GM18507 (cell line): ENCODE measurements around the gene PLPPR1.

Source experiments
- DNase-seq: peaks from one replicate; pipeline ENCODE4 v3.0.0; 2011; ENCODE audit warnings: low read depth; ENCODE audit not compliant: insufficient read length; ENCODE audit errors: extremely low spot score
- FAIRE-seq: peaks from 2 replicates; lab custom pipeline; 2011; peaks lifted over from hg19 to GRCh38; lab: Jason Lieb, UNC

PLPPR1 gene

GRCh38 chr9:101028346-101029314 lies at the start of gene PLPPR1:
Gene PLPPR1 (plus strand): TSS chr9:101028727.
- FAIRE-seq: no peak
- no peak for DNase-seq

- FAIRE-seq: no peak
- no peak for DNase-seq
These were observed 38.8 kb upstream of the PLPPR1 start for GRCh38 chr9:100989731-100990130.

- DNase-seq: no peak
These were observed 37.7 kb upstream of the PLPPR1 start for GRCh38 chr9:100990605-100991381.

GRCh38 chr9:100992632-100993031 lies 35.9 kb upstream of the PLPPR1 start:
- no peak for FAIRE-seq
- DNase-seq: no peak

More at GRCh38 chr9:100990605-100991381, 37.7 kb upstream of the PLPPR1 start:
- no peak for FAIRE-seq

GRCh38 chr9:100999906-101000544 lies 28.5 kb upstream of the PLPPR1 start:
- FAIRE-seq (no peak), DNase-seq (no peak)

- DNase-seq (no peak), FAIRE-seq (no peak)
These were observed 23.3 kb upstream of the PLPPR1 start for GRCh38 chr9:101005246-101005645.

GRCh38 chr9:101014566-101014965 lies 14.0 kb upstream of the PLPPR1 start:
- no peak for FAIRE-seq
- no peak for DNase-seq

- DNase-seq (no peak), FAIRE-seq (no peak)
These were observed 10.1 kb upstream of the PLPPR1 start for GRCh38 chr9:101018467-101018866.

- FAIRE-seq (no peak), DNase-seq (no peak)
These were observed 5.8 kb upstream of the PLPPR1 start for GRCh38 chr9:101022704-101023103.

- no peak for FAIRE-seq
- no peak for DNase-seq
These were observed 2.6 kb upstream of the PLPPR1 start for GRCh38 chr9:101025940-101026339.

GRCh38 chr9:101026824-101027223 lies 1.7 kb upstream of the PLPPR1 start:
- DNase-seq (no peak), FAIRE-seq (no peak)

GRCh38 chr9:101027236-101027635 lies 1.3 kb upstream of the PLPPR1 start:
- no peak for FAIRE-seq
- no peak for DNase-seq

GRCh38 chr9:101027733-101028345 lies 688 bp upstream of the PLPPR1 start:
- DNase-seq (no peak), FAIRE-seq (no peak)

- no peak for FAIRE-seq
- no peak for DNase-seq
These were observed 973 bp downstream of the PLPPR1 start for GRCh38 chr9:101029315-101030085.

- no peak for DNase-seq
These were observed 1.5 kb downstream of the PLPPR1 start for GRCh38 chr9:101030086-101030391.

GRCh38 chr9:101032426-101032825 lies 3.9 kb downstream of the PLPPR1 start:
- FAIRE-seq: no peak
- no peak for DNase-seq

More at GRCh38 chr9:101030086-101030391, 1.5 kb downstream of the PLPPR1 start:
- no peak for FAIRE-seq

GRCh38 chr9:101034222-101034621 lies 5.7 kb downstream of the PLPPR1 start:
- DNase-seq (no peak), FAIRE-seq (no peak)

GRCh38 chr9:101035098-101035497 lies 6.6 kb downstream of the PLPPR1 start:
- DNase-seq (no peak), FAIRE-seq (no peak)

- DNase-seq: no peak
- FAIRE-seq: no peak
These were observed 8.9 kb downstream of the PLPPR1 start for GRCh38 chr9:101037430-101037829.
